Measurements from ENCODE around the gene TMX4.

TMX4 gene

GRCh38 chr20:8020314-8021079 is 936 bp upstream of the TMX4 start:
- DNase-seq (ENCODE audit: low read depth) = no peak
- in situ Hi-C loops (cut with HindIII; ENCODE audit: low sequenced_read_pairs) = no loop called here
- no peak for TF ChIP-seq CTCF (IDR thresholded peaks at IDR 0.05; ENCODE audit: low read depth, low read length, missing control alignments)
- peak overlapping the region; percentile 78 for H3K4me3 ChIP-seq (ENCODE audit: low read depth, low read length)

GRCh38 chr20:8019998-8020247 is 362 bp upstream of the TMX4 start:
- in situ Hi-C loops (cut with HindIII; ENCODE audit: low sequenced_read_pairs) = no loop called here
- no peak for TF ChIP-seq CTCF (IDR thresholded peaks at IDR 0.05; ENCODE audit: low read depth, low read length, missing control alignments)
- peak overlapping the region; percentile 78 for H3K4me3 ChIP-seq (ENCODE audit: low read depth, low read length)
- DNase-seq (ENCODE audit: low read depth) = no peak

- peak; percentile 3 for TF ChIP-seq CTCF (IDR thresholded peaks at IDR 0.05; ENCODE audit: low read depth, low read length, missing control alignments)
- DNase-seq (ENCODE audit: low read depth) = no peak
- in situ Hi-C loops (cut with HindIII; ENCODE audit: low sequenced_read_pairs) = no loop called here
- peak overlapping the region; percentile 78 for H3K4me3 ChIP-seq (ENCODE audit: low read depth, low read length)
Observed at GRCh38 chr20:8018958-8019245, 659 bp downstream of the TMX4 start.

GRCh38 chr20:8012724-8013123 is 6.8 kb downstream of the TMX4 start:
- in situ Hi-C loops (cut with HindIII; ENCODE audit: low sequenced_read_pairs) = no loop called here
- TF ChIP-seq CTCF (IDR thresholded peaks at IDR 0.05; ENCODE audit: low read depth, low read length, missing control alignments) = no peak
- no peak overlapping the region for H3K4me3 ChIP-seq (ENCODE audit: low read depth, low read length)
- DNase-seq (ENCODE audit: low read depth) = no peak

- in situ Hi-C loops (cut with HindIII; ENCODE audit: low sequenced_read_pairs) = no loop called here
- TF ChIP-seq CTCF (IDR thresholded peaks at IDR 0.05; ENCODE audit: low read depth, low read length, missing control alignments) = no peak
- no peak for DNase-seq (ENCODE audit: low read depth)
- H3K4me3 ChIP-seq (ENCODE audit: low read depth, low read length) = no peak overlapping the region
Observed at GRCh38 chr20:8008733-8009132, 10.8 kb downstream of the TMX4 start.

GRCh38 chr20:8007490-8007889 is 12.1 kb downstream of the TMX4 start:
- TF ChIP-seq CTCF (IDR thresholded peaks at IDR 0.05; ENCODE audit: low read depth, low read length, missing control alignments) = no peak
- in situ Hi-C loops (cut with HindIII; ENCODE audit: low sequenced_read_pairs) = no loop called here
- DNase-seq (ENCODE audit: low read depth) = no peak
- no peak overlapping the region for H3K4me3 ChIP-seq (ENCODE audit: low read depth, low read length)

Data from astrocyte of the cerebellum (primary cell).